ENCODE data around the gene ALDH3A2. TPM values are rescaled to one million over a fixed set of nuclear protein-coding genes. Genes with fewer than 3 reads are reported as not detected.

Gene ALDH3A2
- total and polyA plus RNA-seq, 8 donors, result 26.8 to 236 (median 106) TPM

DNA sequence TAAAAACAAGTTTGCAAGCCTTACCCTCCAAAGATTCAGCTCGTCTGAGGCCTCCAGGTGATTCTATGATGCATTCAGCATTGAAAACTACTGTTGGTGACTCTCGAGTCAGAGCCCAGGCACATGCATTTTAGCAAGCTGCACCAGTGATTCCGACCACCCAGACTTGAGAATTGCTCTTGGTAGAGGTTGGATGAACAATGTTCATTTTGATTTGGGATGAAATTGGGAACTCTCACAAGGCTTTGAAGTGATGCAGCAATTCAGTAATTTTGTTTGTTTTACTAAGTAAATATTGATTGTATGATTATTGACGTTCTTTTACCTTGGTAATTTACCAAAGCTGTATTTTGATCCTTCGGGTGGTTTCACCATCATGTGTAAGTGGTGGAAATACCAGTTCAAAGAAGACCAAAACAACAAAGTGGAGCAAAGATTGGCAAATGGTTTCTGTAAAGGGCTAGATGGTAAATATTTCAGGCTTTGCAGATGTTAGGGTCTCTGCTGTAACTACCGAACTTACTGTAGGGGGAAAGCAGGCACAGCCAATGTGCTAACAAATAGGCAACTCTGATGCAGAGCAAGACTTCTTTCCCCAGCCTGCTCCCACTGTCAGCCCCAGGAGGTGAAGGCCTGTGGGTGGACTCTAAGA is 11.8 kb downstream of the ALDH3A2 start:
- Histone ChIP-seq H3K9me3 (no peaks in the 10 kb centered on the region), H3K27ac (peak overlapping the region in 3 of 5 donors; percentile 17 to 51 (median 36)), H3K27me3 (no peaks in the 10 kb centered on the region), H3K4me3 (no peak overlapping the region), H3K4me1 (peaks cover 18 to 55% (median 43%) of the 10 kb centered on the region in 4 donors), H3K36me3 (peaks cover 18 to 85% (median 69%) of the 10 kb centered on the region in 4 donors)
- 34 to 67% (median 39%) methylated on average over 6 of the region's 6 CpGs for WGBS, 5 donors
- DNase-seq, result no peak
- intact Hi-C loops (cut with DNase I; ENCODE audit: low total_unique reads), result no loop called here
- TF ChIP-seq EP300 (IDR thresholded peaks at IDR 0.05), result no peak
- TF ChIP-seq, protein P1, sequence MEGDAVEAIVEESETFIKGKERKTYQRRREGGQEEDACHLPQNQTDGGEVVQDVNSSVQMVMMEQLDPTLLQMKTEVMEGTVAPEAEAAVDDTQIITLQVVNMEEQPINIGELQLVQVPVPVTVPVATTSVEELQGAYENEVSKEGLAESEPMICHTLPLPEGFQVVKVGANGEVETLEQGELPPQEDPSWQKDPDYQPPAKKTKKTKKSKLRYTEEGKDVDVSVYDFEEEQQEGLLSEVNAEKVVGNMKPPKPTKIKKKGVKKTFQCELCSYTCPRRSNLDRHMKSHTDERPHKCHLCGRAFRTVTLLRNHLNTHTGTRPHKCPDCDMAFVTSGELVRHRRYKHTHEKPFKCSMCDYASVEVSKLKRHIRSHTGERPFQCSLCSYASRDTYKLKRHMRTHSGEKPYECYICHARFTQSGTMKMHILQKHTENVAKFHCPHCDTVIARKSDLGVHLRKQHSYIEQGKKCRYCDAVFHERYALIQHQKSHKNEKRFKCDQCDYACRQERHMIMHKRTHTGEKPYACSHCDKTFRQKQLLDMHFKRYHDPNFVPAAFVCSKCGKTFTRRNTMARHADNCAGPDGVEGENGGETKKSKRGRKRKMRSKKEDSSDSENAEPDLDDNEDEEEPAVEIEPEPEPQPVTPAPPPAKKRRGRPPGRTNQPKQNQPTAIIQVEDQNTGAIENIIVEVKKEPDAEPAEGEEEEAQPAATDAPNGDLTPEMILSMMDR (IDR thresholded peaks at IDR 0.05), result no peak
- TF ChIP-seq POLR2AphosphoS5 (IDR thresholded peaks at IDR 0.05), result no peak
- no peak for TF ChIP-seq POLR2A (IDR thresholded peaks at IDR 0.05)

DNA sequence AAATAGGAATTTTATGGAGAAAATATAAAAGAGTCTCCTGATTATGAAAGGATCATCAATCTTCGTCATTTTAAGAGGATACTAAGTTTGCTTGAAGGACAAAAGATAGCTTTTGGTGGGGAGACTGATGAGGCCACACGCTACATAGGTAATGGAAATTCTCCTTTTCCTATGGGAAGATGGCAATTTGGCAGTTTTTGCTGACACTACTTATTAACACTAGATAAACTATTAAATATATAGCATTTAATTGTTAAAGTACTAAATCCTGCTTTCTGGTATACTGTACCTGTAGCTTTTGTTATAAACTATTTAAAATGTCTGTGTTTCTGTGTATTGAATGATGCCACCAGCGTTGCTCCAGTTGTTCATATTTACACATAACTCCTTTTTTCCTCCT is 12.6 kb downstream of the ALDH3A2 start:
- TF ChIP-seq, protein P1 (IDR thresholded peaks at IDR 0.05), result no peak
- TF ChIP-seq EP300 (IDR thresholded peaks at IDR 0.05) (no peak), POLR2AphosphoS5 (IDR thresholded peaks at IDR 0.05) (no peak), POLR2A (IDR thresholded peaks at IDR 0.05) (no peak)
- H3K27me3 ChIP-seq, result no peaks in the 10 kb centered on the region
- peak overlapping the region in 1 of 5 donors; percentile 17 for H3K27ac ChIP-seq
- H3K4me3 ChIP-seq, result no peak overlapping the region
- intact Hi-C loops (cut with DNase I; ENCODE audit: low total_unique reads), result no loop called here
- 91 to 97% (median 93%) methylated on average over 3 of the region's 3 CpGs for WGBS, 5 donors
- H3K9me3 ChIP-seq, result no peaks in the 10 kb centered on the region
- H3K36me3 ChIP-seq, result peaks cover 18 to 85% (median 69%) of the 10 kb centered on the region in 4 donors
- no peak for DNase-seq
- H3K4me1 ChIP-seq, result peaks cover 18 to 49% (median 37%) of the 10 kb centered on the region in 4 donors

DNA sequence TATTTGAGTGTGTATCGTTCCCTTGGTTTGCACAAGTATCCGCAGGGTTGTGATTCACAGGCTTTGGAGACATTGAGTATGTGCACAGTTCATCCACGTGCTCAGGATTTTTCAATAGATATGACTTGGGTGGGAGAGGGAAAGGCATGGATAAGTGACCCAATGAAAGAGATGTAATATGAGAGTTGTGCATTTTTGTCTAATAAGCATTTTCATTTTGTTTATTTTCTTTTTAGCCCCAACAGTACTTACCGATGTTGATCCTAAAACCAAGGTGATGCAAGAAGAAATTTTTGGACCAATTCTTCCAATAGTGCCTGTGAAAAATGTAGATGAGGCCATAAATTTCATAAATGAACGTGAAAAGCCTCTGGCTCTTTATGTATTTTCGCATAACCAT is 14.5 kb downstream of the ALDH3A2 start:
- no peaks in the 10 kb centered on the region for H3K9me3 ChIP-seq

DNA sequence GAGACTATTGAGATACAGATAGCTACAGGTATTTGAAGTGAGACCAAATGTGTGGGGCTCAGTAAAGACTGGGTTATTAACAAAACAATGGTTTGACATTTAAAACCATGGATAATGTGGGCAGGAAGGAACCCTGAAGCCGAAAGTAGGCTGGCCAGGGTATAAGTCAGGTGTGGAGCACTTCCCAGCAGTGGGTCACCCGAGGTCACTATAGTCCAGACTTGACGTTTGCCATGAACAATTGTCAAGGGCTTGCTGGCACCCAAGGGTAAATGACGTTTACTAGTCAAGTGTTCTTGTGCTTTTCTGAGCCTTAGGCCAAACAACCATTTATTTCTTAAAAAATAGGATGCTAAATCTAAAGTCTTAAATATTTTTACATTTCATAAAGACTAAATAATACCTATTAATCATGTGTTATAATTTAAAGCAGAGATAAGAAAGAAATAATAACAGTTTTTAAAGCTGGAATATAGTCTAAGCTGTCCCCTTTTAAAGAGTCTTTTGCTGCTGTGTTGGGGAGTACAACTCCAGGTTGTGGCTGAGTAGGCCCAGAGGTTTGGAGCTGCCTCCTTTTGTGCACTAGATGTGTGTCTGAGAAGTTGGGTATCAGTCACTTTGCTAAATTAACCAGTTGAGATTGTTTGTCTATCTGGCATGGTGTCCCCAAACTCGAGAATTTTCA is 15.7 kb downstream of the ALDH3A2 start:
- intact Hi-C loops (cut with DNase I; ENCODE audit: low total_unique reads), result no loop called here
- WGBS, 5 donors, result 34 to 58% (median 47%) methylated on average over 5 of the region's 5 CpGs
- Histone ChIP-seq H3K36me3 (peaks cover 13 to 80% (median 74%) of the 10 kb centered on the region in 4 donors), H3K9me3 (no peaks in the 10 kb centered on the region), H3K4me3 (no peak overlapping the region), H3K27me3 (no peaks in the 10 kb centered on the region), H3K27ac (no peak overlapping the region), H3K4me1 (peaks cover 5 to 24% (median 11%) of the 10 kb centered on the region in 4 donors)
- DNase-seq, result peak in 1 of 2 donors; percentile 32
- TF ChIP-seq POLR2AphosphoS5 (IDR thresholded peaks at IDR 0.05) (no peak), POLR2A (IDR thresholded peaks at IDR 0.05) (no peak)

More for the DNA sequence above, 14.5 kb downstream of the ALDH3A2 start:
- no peaks in the 10 kb centered on the region for H3K27me3 ChIP-seq
- peaks cover 18 to 81% (median 71%) of the 10 kb centered on the region in 4 donors for H3K36me3 ChIP-seq
- H3K4me1 ChIP-seq, result peaks cover 6 to 29% (median 20%) of the 10 kb centered on the region in 4 donors
- intact Hi-C loops (cut with DNase I; ENCODE audit: low total_unique reads), result no loop called here
- 92 to 97% (median 94%) methylated on average over 6 of the region's 6 CpGs for WGBS, 5 donors
- TF ChIP-seq, protein P1 (IDR thresholded peaks at IDR 0.05), result no peak
- TF ChIP-seq POLR2A (IDR thresholded peaks at IDR 0.05) (no peak), EP300 (IDR thresholded peaks at IDR 0.05) (no peak), POLR2AphosphoS5 (IDR thresholded peaks at IDR 0.05) (no peak)
- no peak for DNase-seq
- no peak overlapping the region for H3K27ac ChIP-seq
- H3K4me3 ChIP-seq, result no peak overlapping the region

All from stomach (tissue), 9 donors.